Activated B cell treated with CpG ODN at 0.5 μM for 24 hours (primary cell): ENCODE data around the gene NT5C2. TPM values are rescaled to one million over a fixed set of nuclear protein-coding genes. Genes with fewer than 3 reads are reported as not detected.
"Not testable (repeated sequence)": the region's sequence is repeated elsewhere in the genome, so short reads cannot be mapped to it uniquely, and the experiment has no call there.

Experiments
- ATAC-seq: fragments of 200-7000 bp; cut with Tn5 transposase; one replicate; pipeline ENCODE4 v1.10.0; 2021; ENCODE audit warnings: low read depth, mild to moderate bottlenecking, moderate library complexity
- CTCF ChIA-PET: fragments of 350-600 bp; sonication (Branson Sonifier 250); formaldehyde crosslinking; loops from one replicate; lab custom pipeline; 2021; ENCODE audit warnings: antibody characterized with exemption; lab: Charles Lee
- POLR2A ChIA-PET: fragments of 350-600 bp; sonication (Branson Sonifier 250); formaldehyde crosslinking; loops from one replicate; lab custom pipeline; 2021; ENCODE audit warnings: antibody characterized with exemption; lab: Charles Lee
- DNase-seq: peaks from one replicate; pipeline ENCODE4 v3.0.0; 2022
- H3K27ac Mint-ChIP-seq: one replicate; pipeline ENCODE4 v1.8.0; 2020; ENCODE audit warnings: mixed read lengths
- H3K27me3 Mint-ChIP-seq: one replicate; pipeline ENCODE4 v1.8.0; 2021; ENCODE audit warnings: mixed read lengths
- H3K36me3 Mint-ChIP-seq: one replicate; pipeline ENCODE4 v1.8.0; 2021; ENCODE audit warnings: low read depth, mixed read lengths
- H3K4me1 Mint-ChIP-seq: one replicate; pipeline ENCODE4 v1.8.0; 2021; ENCODE audit warnings: mixed read lengths
- H3K4me3 Mint-ChIP-seq: one replicate; pipeline ENCODE4 v1.8.0; 2020; ENCODE audit warnings: mild to moderate bottlenecking, mixed read lengths
- H3K9me3 Mint-ChIP-seq: one replicate; pipeline ENCODE4 v1.8.0; 2020; ENCODE audit warnings: mixed read lengths
- intact Hi-C: fragments of 100-400 bp; cut with micrococcal nuclease; formaldehyde crosslinking; loops from one replicate; pipeline ENCODE4 v1.15.1; 2024
- total RNA-seq: library from RNA; stranded (reverse); gene quantifications from 2 replicates; pipeline ENCODE4 v1.2.3, GENCODE V29; 2022
- TF ChIP-seq, protein P1 (sequence below): fragments of 200-600 bp; IDR thresholded peaks from one replicate; pipeline ENCODE4 v1.8.0; 2022; ENCODE audit warnings: antibody characterized with exemption, mild to moderate bottlenecking

NT5C2 gene
- total RNA-seq, 1 donor from 2014 or later, result 60.4 TPM

DNA sequence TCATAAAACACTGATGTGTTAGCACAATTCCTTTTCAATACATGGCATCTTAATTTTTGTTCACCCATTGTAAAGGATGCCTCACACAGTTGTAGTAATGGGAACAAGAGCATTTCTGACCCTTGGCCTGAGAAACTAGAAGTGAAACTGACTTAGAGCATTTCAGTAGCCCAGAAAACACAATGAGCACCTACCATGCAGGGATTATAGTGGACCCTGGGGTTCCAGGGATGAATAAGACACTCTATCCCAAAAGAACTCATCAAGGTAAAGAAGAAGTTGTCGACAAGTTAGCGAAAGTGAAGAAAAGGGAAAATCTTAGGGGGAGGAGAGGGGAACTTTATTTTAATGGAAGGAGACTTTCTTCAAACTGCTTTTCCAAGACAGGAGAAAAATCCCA lies 125.6 kb downstream of the NT5C2 start:
- Mint-ChIP-seq H3K4me3 (no peak overlapping the region), H3K36me3 (no peaks in the 10 kb centered on the region), H3K27ac (no peak overlapping the region), H3K27me3 (no peaks in the 10 kb centered on the region), H3K4me1 (peaks cover 33% of the 10 kb centered on the region), H3K9me3 (no peaks in the 10 kb centered on the region)
- ChIA-PET CTCF (interaction anchor here (1.0 kb wide), 1 partner anchor 14 kb away, joined by 3 read pairs; no protein-coding TSS in a partner anchor), POLR2A (no interaction called here)
- intact Hi-C loops, result no loop called here
- TF ChIP-seq, protein P1, sequence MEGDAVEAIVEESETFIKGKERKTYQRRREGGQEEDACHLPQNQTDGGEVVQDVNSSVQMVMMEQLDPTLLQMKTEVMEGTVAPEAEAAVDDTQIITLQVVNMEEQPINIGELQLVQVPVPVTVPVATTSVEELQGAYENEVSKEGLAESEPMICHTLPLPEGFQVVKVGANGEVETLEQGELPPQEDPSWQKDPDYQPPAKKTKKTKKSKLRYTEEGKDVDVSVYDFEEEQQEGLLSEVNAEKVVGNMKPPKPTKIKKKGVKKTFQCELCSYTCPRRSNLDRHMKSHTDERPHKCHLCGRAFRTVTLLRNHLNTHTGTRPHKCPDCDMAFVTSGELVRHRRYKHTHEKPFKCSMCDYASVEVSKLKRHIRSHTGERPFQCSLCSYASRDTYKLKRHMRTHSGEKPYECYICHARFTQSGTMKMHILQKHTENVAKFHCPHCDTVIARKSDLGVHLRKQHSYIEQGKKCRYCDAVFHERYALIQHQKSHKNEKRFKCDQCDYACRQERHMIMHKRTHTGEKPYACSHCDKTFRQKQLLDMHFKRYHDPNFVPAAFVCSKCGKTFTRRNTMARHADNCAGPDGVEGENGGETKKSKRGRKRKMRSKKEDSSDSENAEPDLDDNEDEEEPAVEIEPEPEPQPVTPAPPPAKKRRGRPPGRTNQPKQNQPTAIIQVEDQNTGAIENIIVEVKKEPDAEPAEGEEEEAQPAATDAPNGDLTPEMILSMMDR, result no peak
- DNase-seq (no peak), ATAC-seq (no peak)

DNA sequence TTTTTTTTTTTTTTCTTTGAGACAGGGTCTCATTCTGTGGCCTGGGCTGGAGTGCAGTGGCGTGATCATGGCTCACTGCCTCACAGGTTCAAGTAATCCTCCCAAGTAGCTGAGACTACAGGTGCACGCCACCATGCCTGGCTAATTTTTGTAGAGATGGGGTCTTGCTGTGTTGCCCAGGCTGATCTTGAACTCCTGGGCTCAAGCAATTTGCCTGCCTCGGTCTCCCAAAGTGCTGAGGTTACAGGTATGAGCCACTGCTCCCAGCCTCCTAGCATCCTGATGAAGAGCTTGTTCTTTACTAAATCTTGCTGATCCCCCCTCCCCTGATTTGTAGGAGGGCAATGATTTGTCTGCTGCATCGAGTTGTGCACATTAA lies 126.0 kb downstream of the NT5C2 start:
- ATAC-seq, H3K4me3 Mint-ChIP-seq, POLR2A ChIA-PET, intact Hi-C loops, H3K36me3 Mint-ChIP-seq, H3K27me3 Mint-ChIP-seq, H3K9me3 Mint-ChIP-seq, H3K27ac Mint-ChIP-seq, DNase-seq: not testable (repeated sequence)
- H3K4me1 Mint-ChIP-seq, result peaks cover 33% of the 10 kb centered on the region
- CTCF ChIA-PET, result interaction anchor here (1.0 kb wide), 1 partner anchor 14 kb away, joined by 3 read pairs; no protein-coding TSS in a partner anchor

DNA sequence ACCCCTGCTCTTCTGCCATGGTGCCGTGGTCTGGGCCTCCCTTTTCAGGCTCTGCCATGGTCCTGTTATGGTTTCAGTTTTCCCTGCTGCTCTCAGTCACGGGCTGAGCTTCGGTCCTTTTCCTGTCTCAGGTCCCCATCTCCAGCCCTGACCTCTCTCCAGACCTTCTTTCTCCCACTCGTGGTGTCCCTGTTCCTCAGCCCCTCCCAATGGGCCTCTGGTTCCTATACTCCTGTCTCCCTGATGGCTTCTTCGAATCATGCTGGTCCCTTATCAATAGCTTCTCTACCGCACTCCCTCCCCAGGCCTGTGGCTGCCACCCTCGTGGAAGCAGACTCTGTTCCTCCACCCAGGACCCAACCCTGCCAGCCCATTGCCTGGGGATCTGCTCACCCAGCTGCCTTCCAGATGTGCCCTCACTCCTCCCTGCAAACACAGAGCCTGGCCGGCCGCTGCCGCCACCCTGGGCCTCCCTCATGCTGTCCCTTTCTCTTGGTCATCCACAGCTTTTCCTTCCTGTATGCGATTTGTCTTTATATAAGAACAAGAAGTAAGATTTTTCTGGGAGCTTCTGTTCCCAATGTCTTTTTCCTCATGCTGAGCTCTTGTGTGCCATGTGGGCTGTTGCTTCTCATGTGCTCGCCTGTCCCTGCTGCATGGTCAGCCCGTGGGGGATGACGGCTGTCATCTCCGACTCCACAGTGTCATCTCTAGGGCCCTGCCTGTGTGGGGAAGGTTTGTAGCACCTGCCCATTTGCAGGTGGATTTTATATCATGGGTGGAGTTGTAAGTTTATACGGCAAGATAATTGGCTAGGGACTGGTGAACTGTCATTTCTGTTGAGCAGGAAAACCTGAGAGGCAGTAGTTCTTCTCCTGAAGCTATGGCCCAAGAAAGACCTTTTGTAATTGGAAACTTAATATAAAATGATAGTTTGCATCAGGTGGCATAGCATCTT lies 126.7 kb downstream of the NT5C2 start:
- CTCF ChIA-PET, result interaction anchor here (1.0 kb wide), 1 partner anchor 15 kb away, joined by 3 read pairs; no protein-coding TSS in a partner anchor
- intact Hi-C loops, result no loop called here
- Mint-ChIP-seq H3K4me1 (peaks cover 29% of the 10 kb centered on the region), H3K4me3 (no peak overlapping the region), H3K9me3 (no peaks in the 10 kb centered on the region), H3K27ac (no peak overlapping the region), H3K36me3 (no peaks in the 10 kb centered on the region), H3K27me3 (no peaks in the 10 kb centered on the region)
- no peak for ATAC-seq
- POLR2A ChIA-PET, result no interaction called here
- TF ChIP-seq, protein P1, result no peak
- DNase-seq, result no peak

DNA sequence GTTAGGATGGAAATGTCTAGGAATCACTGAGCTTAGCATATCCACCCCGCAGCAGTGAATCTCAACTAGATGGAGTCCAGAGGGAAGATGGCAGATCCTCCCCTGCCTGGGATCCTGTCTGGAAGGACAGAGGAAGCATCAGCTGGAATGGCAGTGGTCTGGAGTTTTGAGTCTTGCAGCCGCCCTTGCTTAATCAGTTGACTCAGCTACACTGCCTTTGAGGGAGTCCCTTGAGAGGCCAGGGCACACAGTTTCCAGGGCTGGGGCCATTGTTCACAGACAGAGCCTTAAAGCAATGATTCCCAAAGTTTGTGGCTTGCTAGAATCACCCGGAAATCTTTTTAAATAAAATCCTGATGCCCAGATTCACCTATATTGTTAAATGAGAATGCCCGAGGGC lies 128.1 kb downstream of the NT5C2 start:
- Mint-ChIP-seq H3K4me3 (no peak overlapping the region), H3K27ac (no peak overlapping the region), H3K4me1 (peaks cover 14% of the 10 kb centered on the region), H3K27me3 (no peaks in the 10 kb centered on the region), H3K36me3 (no peaks in the 10 kb centered on the region), H3K9me3 (no peaks in the 10 kb centered on the region)
- ChIA-PET CTCF (no interaction called here), POLR2A (interaction anchor here (0.8 kb wide), 1 partner anchor 147 kb away, joined by 3 read pairs; no protein-coding TSS in a partner anchor)
- ATAC-seq (no peak), DNase-seq (no peak)
- intact Hi-C loops, result no loop called here
- TF ChIP-seq, protein P1, result no peak

DNA sequence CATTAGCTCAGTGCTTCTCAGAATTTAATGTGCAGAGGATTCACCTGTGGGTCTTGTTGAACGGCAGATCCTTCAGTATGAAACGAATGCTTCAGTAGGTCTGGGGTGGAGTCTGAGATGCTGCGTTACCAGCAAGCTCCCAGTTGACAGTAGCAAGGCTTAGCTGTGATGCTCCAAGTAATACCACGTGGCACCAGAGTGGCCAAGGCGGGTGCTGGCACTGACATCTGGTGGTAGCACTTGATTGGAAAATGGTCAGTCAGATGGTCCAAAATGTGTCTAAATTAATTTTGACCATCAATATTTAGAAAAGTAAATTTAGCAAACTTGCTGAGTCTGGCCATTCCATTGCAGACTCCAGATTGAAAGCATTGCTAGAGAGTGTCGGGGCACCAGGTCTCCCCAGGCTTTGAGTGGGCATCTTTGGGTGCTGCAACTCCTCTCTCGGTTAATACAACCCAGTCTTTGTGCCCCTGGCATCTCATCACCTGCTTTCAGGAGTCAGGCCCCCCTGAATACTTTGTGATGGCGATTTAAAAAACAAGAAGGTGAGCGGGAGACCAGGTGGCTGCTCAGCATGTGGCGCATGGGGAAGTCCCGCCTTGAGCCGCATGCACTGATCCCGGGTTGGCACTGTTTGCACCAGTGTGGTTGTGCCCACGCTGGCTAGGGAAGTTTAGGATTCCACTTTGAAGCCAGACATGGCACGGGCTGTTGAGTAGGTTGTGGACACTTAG lies 130.1 kb downstream of the NT5C2 start:
- TF ChIP-seq, protein P1, result no peak
- Mint-ChIP-seq H3K9me3 (no peaks in the 10 kb centered on the region), H3K27ac (no peak overlapping the region), H3K4me1 (peaks cover 2% of the 10 kb centered on the region), H3K27me3 (no peaks in the 10 kb centered on the region), H3K36me3 (peaks cover 1% of the 10 kb centered on the region), H3K4me3 (no peak overlapping the region)
- POLR2A ChIA-PET, result no interaction called here
- DNase-seq (no peak), ATAC-seq (no peak)
- intact Hi-C loops, result no loop called here
- CTCF ChIA-PET, result no interaction called here
